Measurements from ENCODE around the gene ASB1.

The ASB1 gene

DNA sequence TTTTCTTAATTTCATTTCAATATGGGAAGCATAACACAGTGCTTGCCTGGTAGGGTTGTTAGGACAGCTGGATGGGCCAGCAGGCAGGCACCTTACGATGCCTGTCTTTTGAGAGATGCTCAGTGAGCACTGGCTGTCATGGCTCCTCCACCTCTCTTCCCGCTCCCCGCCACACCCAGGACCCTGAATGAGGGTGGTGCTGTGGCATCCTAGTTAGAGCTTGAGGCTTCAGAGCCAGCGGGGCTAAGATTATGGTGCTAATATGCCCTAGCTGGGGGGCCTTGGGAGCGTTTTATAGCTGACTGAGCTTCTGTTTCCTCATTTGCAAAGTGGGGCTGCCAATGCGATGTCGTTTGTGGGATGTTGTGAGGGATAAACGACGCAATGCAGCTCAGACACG lies 37.7 kb downstream of the ASB1 start:
- TF ChIP-seq BACH2 (CRISPR knock-in tag; IDR thresholded peaks at IDR 0.05; ENCODE audit: borderline replicate concordance) (no peak), ISL1 (CRISPR knock-in tag; IDR thresholded peaks at IDR 0.05) (no peak)
- TF ChIP-seq, protein P1, sequence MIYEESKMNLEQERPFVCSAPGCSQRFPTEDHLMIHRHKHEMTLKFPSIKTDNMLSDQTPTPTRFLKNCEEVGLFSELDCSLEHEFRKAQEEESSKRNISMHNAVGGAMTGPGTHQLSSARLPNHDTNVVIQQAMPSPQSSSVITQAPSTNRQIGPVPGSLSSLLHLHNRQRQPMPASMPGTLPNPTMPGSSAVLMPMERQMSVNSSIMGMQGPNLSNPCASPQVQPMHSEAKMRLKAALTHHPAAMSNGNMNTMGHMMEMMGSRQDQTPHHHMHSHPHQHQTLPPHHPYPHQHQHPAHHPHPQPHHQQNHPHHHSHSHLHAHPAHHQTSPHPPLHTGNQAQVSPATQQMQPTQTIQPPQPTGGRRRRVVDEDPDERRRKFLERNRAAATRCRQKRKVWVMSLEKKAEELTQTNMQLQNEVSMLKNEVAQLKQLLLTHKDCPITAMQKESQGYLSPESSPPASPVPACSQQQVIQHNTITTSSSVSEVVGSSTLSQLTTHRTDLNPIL (CRISPR knock-in tag; IDR thresholded peaks at IDR 0.05; ENCODE audit: low read depth): no peak
- ATAC-seq: no peak

- no peak for TF ChIP-seq TOX (CRISPR knock-in tag; IDR thresholded peaks at IDR 0.05; ENCODE audit: borderline replicate concordance)
- TF ChIP-seq ZNF8 (CRISPR knock-in tag; IDR thresholded peaks at IDR 0.05): no peak
- no peak for TF ChIP-seq ISL1 (CRISPR knock-in tag; IDR thresholded peaks at IDR 0.05)
- TF ChIP-seq TCF4 (CRISPR knock-in tag; IDR thresholded peaks at IDR 0.05; ENCODE audit: borderline replicate concordance): no peak
- no peak for TF ChIP-seq OSR1 (CRISPR knock-in tag; IDR thresholded peaks at IDR 0.05)
- TF ChIP-seq PPARA (CRISPR knock-in tag; IDR thresholded peaks at IDR 0.05; ENCODE audit: borderline replicate concordance): no peak
- no peak for TF ChIP-seq CSDC2 (CRISPR knock-in tag; IDR thresholded peaks at IDR 0.05)
- TF ChIP-seq, protein P2, sequence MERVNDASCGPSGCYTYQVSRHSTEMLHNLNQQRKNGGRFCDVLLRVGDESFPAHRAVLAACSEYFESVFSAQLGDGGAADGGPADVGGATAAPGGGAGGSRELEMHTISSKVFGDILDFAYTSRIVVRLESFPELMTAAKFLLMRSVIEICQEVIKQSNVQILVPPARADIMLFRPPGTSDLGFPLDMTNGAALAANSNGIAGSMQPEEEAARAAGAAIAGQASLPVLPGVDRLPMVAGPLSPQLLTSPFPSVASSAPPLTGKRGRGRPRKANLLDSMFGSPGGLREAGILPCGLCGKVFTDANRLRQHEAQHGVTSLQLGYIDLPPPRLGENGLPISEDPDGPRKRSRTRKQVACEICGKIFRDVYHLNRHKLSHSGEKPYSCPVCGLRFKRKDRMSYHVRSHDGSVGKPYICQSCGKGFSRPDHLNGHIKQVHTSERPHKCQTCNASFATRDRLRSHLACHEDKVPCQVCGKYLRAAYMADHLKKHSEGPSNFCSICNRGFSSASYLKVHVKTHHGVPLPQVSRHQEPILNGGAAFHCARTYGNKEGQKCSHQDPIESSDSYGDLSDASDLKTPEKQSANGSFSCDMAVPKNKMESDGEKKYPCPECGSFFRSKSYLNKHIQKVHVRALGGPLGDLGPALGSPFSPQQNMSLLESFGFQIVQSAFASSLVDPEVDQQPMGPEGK (CRISPR knock-in tag; IDR thresholded peaks at IDR 0.05; ENCODE audit: borderline replicate concordance): no peak
- TF ChIP-seq, protein P3, sequence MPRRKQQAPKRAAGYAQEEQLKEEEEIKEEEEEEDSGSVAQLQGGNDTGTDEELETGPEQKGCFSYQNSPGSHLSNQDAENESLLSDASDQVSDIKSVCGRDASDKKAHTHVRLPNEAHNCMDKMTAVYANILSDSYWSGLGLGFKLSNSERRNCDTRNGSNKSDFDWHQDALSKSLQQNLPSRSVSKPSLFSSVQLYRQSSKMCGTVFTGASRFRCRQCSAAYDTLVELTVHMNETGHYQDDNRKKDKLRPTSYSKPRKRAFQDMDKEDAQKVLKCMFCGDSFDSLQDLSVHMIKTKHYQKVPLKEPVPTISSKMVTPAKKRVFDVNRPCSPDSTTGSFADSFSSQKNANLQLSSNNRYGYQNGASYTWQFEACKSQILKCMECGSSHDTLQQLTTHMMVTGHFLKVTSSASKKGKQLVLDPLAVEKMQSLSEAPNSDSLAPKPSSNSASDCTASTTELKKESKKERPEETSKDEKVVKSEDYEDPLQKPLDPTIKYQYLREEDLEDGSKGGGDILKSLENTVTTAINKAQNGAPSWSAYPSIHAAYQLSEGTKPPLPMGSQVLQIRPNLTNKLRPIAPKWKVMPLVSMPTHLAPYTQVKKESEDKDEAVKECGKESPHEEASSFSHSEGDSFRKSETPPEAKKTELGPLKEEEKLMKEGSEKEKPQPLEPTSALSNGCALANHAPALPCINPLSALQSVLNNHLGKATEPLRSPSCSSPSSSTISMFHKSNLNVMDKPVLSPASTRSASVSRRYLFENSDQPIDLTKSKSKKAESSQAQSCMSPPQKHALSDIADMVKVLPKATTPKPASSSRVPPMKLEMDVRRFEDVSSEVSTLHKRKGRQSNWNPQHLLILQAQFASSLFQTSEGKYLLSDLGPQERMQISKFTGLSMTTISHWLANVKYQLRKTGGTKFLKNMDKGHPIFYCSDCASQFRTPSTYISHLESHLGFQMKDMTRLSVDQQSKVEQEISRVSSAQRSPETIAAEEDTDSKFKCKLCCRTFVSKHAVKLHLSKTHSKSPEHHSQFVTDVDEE (CRISPR knock-in tag; IDR thresholded peaks at IDR 0.05): no peak
- TF ChIP-seq BACH2 (CRISPR knock-in tag; IDR thresholded peaks at IDR 0.05; ENCODE audit: borderline replicate concordance): no peak
- TF ChIP-seq ARNTL (CRISPR knock-in tag; IDR thresholded peaks at IDR 0.05; ENCODE audit: borderline replicate concordance, low read depth): no peak
- no peak for TF ChIP-seq RARB (CRISPR knock-in tag; IDR thresholded peaks at IDR 0.05)
- no peak for TF ChIP-seq GLIS3 (CRISPR knock-in tag; IDR thresholded peaks at IDR 0.05)
- ATAC-seq: no peak
Measured at GRCh38 chr2:238465487-238466242, 38.9 kb downstream of the ASB1 start.

DNA sequence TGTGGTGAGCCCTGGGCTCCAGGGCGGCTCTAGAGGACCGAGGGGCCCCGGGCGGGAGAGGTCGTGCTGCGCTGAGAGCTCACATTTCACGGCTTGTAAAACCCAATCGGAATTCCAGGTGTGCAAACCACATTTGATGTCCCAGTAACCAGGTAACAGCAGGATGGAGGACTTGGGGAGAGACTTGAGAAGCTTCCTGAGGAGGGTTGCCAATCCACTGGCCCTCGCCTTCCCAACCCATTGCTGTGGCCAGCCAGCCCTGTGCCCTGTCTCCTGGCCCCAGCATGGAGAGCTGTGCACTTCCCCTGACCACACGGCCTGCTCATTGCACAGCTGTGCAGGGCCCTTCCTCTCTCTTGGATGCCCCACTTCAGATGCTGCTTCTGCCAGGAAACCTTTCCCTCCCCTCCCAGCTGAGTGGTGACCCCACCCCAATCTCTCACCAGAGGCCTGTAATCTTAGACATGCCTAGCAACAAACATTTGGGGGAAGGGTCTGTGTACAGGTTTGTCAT lies 39.6 kb downstream of the ASB1 start:
- no peak for ATAC-seq
- TF ChIP-seq ZFP30 (CRISPR knock-in tag; IDR thresholded peaks at IDR 0.05) (no peak), OSR1 (CRISPR knock-in tag; IDR thresholded peaks at IDR 0.05) (no peak), ZNF565 (CRISPR knock-in tag; conservative IDR thresholded peaks at IDR 0.05; ENCODE audit: low read depth) (no peak), ESRRG (CRISPR knock-in tag; IDR thresholded peaks at IDR 0.05) (no peak), GLIS3 (CRISPR knock-in tag; IDR thresholded peaks at IDR 0.05) (no peak), ZNF70 (CRISPR knock-in tag; IDR thresholded peaks at IDR 0.05) (no peak), ZNF8 (CRISPR knock-in tag; IDR thresholded peaks at IDR 0.05) (no peak), TCF4 (CRISPR knock-in tag; IDR thresholded peaks at IDR 0.05; ENCODE audit: borderline replicate concordance) (no peak), RARB (CRISPR knock-in tag; IDR thresholded peaks at IDR 0.05) (no peak), ISL1 (CRISPR knock-in tag; IDR thresholded peaks at IDR 0.05) (no peak), SNAI2 (CRISPR knock-in tag; IDR thresholded peaks at IDR 0.05) (no peak), ZFP3 (CRISPR knock-in tag; IDR thresholded peaks at IDR 0.05) (no peak)
- TF ChIP-seq, protein P3 (CRISPR knock-in tag; IDR thresholded peaks at IDR 0.05): no peak
- TF ChIP-seq, protein P4, sequence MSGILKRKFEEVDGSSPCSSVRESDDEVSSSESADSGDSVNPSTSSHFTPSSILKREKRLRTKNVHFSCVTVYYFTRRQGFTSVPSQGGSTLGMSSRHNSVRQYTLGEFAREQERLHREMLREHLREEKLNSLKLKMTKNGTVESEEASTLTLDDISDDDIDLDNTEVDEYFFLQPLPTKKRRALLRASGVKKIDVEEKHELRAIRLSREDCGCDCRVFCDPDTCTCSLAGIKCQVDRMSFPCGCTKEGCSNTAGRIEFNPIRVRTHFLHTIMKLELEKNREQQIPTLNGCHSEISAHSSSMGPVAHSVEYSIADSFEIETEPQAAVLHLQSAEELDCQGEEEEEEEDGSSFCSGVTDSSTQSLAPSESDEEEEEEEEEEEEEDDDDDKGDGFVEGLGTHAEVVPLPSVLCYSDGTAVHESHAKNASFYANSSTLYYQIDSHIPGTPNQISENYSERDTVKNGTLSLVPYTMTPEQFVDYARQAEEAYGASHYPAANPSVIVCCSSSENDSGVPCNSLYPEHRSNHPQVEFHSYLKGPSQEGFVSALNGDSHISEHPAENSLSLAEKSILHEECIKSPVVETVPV (CRISPR knock-in tag; IDR thresholded peaks at IDR 0.05): no peak
